ENCODE results near the gene ITCH.
A peak's percentile ranks its signal among the peaks of the same experiment; 100 is the strongest.
"Not testable (repeated sequence)": the region's sequence is repeated elsewhere in the genome, so short reads cannot be mapped to it uniquely, and the experiment has no call there.

The ITCH gene

GRCh38 chr20:34514897-34515483, 151.9 kb downstream of the ITCH start:
- DNase-seq, result no peak

GRCh38 chr20:34515484-34516246, 152.6 kb downstream of the ITCH start:
- DNase-seq, result peak; percentile 71

- DNase-seq, result peak; percentile 98
These were observed 153.4 kb downstream of the ITCH start, which contains the start of gene DYNLRB1 for GRCh38 chr20:34516247-34517113. Gene DYNLRB1 (plus strand): TSS chr20:34516422. CDS start chr20:34516459, 37 bp downstream.

GRCh38 chr20:34517114-34517505, 154.0 kb downstream of the ITCH start:
- no peak for DNase-seq

- not testable (repeated sequence) for DNase-seq
These were observed 155.8 kb downstream of the ITCH start for GRCh38 chr20:34518863-34519262.

GRCh38 chr20:34519841-34520240, 156.8 kb downstream of the ITCH start:
- DNase-seq, result not testable (repeated sequence)

- DNase-seq, result peak; percentile 35
These were observed 160.1 kb downstream of the ITCH start for GRCh38 chr20:34522969-34523871.

- no peak for DNase-seq
These were observed 161.4 kb downstream of the ITCH start for GRCh38 chr20:34524426-34524825.

GRCh38 chr20:34525342-34525708, 162.3 kb downstream of the ITCH start:
- DNase-seq, result no peak

GRCh38 chr20:34525709-34526416, 162.8 kb downstream of the ITCH start:
- DNase-seq, result no peak

GRCh38 chr20:34526466-34526865, 163.4 kb downstream of the ITCH start:
- DNase-seq, result no peak

- no peak for DNase-seq
These were observed 163.9 kb downstream of the ITCH start for GRCh38 chr20:34527016-34527415.

GRCh38 chr20:34528921-34529297, 165.8 kb downstream of the ITCH start:
- no peak for DNase-seq

GRCh38 chr20:34529742-34530141, 166.7 kb downstream of the ITCH start:
- DNase-seq, result no peak

GRCh38 chr20:34530342-34530741, 167.3 kb downstream of the ITCH start:
- DNase-seq, result no peak

GRCh38 chr20:34531608-34532265, 168.7 kb downstream of the ITCH start:
- no peak for DNase-seq

- DNase-seq, result no peak
These were observed 169.2 kb downstream of the ITCH start for GRCh38 chr20:34532320-34532719.

- DNase-seq, result no peak
These were observed 169.7 kb downstream of the ITCH start for GRCh38 chr20:34532756-34533155.

GRCh38 chr20:34534391-34535165, 171.5 kb downstream of the ITCH start:
- DNase-seq, result no peak

- DNase-seq, result no peak
These were observed 172.3 kb downstream of the ITCH start for GRCh38 chr20:34535301-34535840.

Measured in NCI-H146 (cell line).